OCI-LY3 (cell line): ENCODE measurements around the gene TENM4.
A peak's percentile ranks its signal among the peaks of the same experiment; 100 is the strongest.

ENCODE experiments used
- H2AFZ ChIP-seq: fragments of 200-600, 300-600 bp; shearing (Covaris generic); 2 replicates; pipeline ENCODE4 v1.6.0; 2014; ENCODE audit warnings: antibody characterized with exemption, low read depth, low read length
- H3K27ac ChIP-seq: fragments of 200-600, 300-600 bp; sonication (generic); 2 replicates; pipeline ENCODE4 v1.5.1; 2014; ENCODE audit warnings: mild to moderate bottlenecking, low read length, moderate library complexity, mixed read lengths
- H3K27me3 ChIP-seq: fragments of 200-600, 300-600 bp; sonication (generic); 2 replicates; pipeline ENCODE4 v1.6.1; 2014; ENCODE audit warnings: low read depth, low read length, mixed read lengths
- H3K36me3 ChIP-seq: fragments of 200-600, 300-600 bp; sonication (generic); replicated peaks from 2 replicates; pipeline ENCODE3; 2014; ENCODE audit warnings: low read depth, low read length, mixed read lengths
- H3K4me1 ChIP-seq: fragments of 300-600, 200-600 bp; sonication (generic); 2 replicates; pipeline ENCODE4 v1.6.1; 2014; ENCODE audit warnings: low read length, mixed read lengths
- H3K4me2 ChIP-seq: fragments of 200-600, 300-600 bp; sonication (generic); 2 replicates; pipeline ENCODE4 v1.6.1; 2014; ENCODE audit warnings: low read length, mixed read lengths
- H3K4me3 ChIP-seq: fragments of 300-600, 200-600 bp; sonication (generic); 2 replicates; pipeline ENCODE4 v1.5.1; 2014; ENCODE audit warnings: antibody characterized with exemption, mild to moderate bottlenecking, low read length, moderate library complexity
- H3K79me2 ChIP-seq: fragments of 300-600, 200-600 bp; shearing (Covaris generic); 2 replicates; pipeline ENCODE4 v1.6.1; 2014; ENCODE audit warnings: mild to moderate bottlenecking, low read length, mixed read lengths
- H3K9ac ChIP-seq: fragments of 300-600, 200-600 bp; shearing (Covaris generic); 2 replicates; pipeline ENCODE4 v1.6.0; 2014; ENCODE audit warnings: mild to moderate bottlenecking, low read length, moderate library complexity
- H3K9me3 ChIP-seq: fragments of 200-600, 300-600 bp; shearing (Covaris generic); 2 replicates; pipeline ENCODE4 v1.6.1; 2014; ENCODE audit warnings: low read length, mixed read lengths; ENCODE audit not compliant: insufficient read depth
- H4K20me1 ChIP-seq: fragments of 200-600, 300-600 bp; sonication (generic); 2 replicates; pipeline ENCODE4 v1.6.1; 2016; ENCODE audit warnings: low read length, mixed read lengths; ENCODE audit not compliant: insufficient read depth
- EZH2phosphoT487 ChIP-seq: fragments of 200-600 bp; shearing (Covaris generic); IDR thresholded peaks from 2 replicates; pipeline ENCODE4 v1.6.1; 2018; ENCODE audit warnings: antibody characterized with exemption, mixed run types, low read depth
- TF ChIP-seq, protein P1 (sequence below): fragments of 200-600, 300-600 bp; sonication (generic); IDR thresholded peaks from 2 replicates; pipeline ENCODE4 v1.5.1; 2014; ENCODE audit warnings: antibody characterized with exemption, low read length, low read depth

The TENM4 gene

DNA sequence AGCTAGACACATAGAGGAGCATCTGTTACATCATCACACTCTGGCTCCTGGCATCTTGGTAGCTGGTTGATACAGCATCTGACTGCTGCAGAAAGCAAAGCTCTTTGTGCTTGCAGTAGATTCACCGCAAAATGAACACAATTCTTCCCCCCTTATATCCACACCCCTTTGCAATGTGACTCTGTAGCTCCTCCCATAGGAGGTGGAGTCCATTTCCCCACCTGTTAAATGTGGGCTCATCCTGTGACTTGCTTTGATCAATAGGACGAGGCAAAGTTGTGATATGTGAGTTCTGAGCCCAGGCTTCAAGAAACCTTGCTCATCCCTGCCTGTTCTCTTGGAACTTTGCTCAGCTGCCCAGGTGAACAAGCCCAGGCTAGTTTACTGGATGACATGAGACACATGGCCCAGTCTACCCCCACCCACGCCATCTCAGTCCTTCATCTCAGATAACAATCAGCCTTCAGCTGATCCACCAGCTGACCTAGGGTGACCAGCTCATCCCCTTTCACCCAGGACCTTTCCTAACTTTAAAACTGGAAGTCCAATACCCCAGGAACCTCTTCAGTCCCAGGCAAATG, 272.2 kb downstream of the TENM4 start:
- Histone ChIP-seq H3K79me2 (no peaks in the 10 kb centered on the region), H3K4me3 (no peak overlapping the region), H3K36me3 (no peaks in the 10 kb centered on the region), H2AFZ (no peak overlapping the region), H3K9me3 (no peaks in the 10 kb centered on the region), H3K27me3 (no peaks in the 10 kb centered on the region), H4K20me1 (peaks cover 2% of the 10 kb centered on the region; the same call in 1 of the 2 replicates), H3K4me1 (peaks cover 4% of the 10 kb centered on the region), H3K9ac (no peak overlapping the region), H3K27ac (no peak overlapping the region), H3K4me2 (no peak overlapping the region)
- TF ChIP-seq, protein P1, sequence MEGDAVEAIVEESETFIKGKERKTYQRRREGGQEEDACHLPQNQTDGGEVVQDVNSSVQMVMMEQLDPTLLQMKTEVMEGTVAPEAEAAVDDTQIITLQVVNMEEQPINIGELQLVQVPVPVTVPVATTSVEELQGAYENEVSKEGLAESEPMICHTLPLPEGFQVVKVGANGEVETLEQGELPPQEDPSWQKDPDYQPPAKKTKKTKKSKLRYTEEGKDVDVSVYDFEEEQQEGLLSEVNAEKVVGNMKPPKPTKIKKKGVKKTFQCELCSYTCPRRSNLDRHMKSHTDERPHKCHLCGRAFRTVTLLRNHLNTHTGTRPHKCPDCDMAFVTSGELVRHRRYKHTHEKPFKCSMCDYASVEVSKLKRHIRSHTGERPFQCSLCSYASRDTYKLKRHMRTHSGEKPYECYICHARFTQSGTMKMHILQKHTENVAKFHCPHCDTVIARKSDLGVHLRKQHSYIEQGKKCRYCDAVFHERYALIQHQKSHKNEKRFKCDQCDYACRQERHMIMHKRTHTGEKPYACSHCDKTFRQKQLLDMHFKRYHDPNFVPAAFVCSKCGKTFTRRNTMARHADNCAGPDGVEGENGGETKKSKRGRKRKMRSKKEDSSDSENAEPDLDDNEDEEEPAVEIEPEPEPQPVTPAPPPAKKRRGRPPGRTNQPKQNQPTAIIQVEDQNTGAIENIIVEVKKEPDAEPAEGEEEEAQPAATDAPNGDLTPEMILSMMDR = no peak

DNA sequence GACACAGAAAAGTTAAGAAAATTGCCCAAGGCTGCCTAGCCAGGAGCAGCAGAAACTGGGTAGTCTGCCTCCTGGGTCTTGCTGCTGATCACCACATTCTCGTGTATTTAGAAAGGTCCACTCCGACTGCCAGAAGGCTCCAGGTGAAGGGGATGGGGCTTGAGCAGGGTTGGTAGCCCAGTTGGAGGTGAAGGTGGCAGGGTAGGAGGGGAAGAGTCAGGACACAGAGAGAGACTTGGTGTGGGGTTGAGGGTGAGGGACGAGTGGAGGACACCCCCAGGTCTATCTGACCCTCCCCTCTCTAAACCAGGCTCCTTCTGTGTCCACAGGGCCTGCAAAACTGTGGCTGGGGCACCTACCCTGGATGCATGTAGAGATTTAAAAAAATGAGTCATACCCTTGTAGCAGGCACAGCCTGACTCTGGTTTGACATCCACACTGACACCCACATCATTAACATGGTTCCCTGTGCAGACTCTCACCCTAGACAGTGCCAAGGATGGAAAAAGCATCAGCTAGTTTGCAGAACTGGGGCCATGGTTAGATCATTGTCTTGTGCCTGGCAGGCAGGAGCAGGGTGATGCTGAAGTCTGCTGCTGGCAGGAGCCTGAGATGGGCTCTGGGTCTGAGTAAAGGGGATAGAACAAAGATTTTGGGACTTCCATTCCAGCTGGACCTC, 273.2 kb downstream of the TENM4 start:
- no peak overlapping the region for H3K4me2 ChIP-seq
- H3K27ac ChIP-seq = no peak overlapping the region
- no peak overlapping the region for H3K9ac ChIP-seq
- no peak for TF ChIP-seq EZH2phosphoT487
- TF ChIP-seq, protein P1 = no peak
- no peaks in the 10 kb centered on the region for H3K36me3 ChIP-seq
- H3K9me3 ChIP-seq = no peaks in the 10 kb centered on the region
- H3K79me2 ChIP-seq = no peaks in the 10 kb centered on the region
- H3K27me3 ChIP-seq = no peaks in the 10 kb centered on the region
- H4K20me1 ChIP-seq = no peaks in the 10 kb centered on the region
- H3K4me1 ChIP-seq = no peaks in the 10 kb centered on the region
- no peak overlapping the region for H3K4me3 ChIP-seq
- no peak overlapping the region for H2AFZ ChIP-seq

DNA sequence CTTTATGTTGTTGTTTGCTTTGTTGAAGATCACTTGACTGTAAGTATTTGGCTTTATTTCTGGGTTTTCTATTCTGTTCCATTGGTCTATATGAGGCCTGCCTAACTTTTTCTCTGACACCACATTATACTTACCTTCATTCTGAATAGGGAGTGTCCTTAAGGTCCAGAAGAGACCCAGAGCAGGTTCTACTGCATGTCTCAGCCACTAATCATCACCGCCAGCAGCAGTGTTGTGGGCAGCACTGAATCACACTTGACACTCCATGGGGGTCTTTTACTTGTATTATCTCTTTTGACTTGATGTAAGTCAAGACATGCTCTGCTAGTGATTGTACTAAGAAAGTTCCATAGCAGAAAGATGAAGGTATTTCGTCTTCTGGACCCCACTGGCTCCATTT, 274.9 kb downstream of the TENM4 start:
- H3K9ac ChIP-seq = no peak overlapping the region
- H3K4me2 ChIP-seq = no peak overlapping the region
- no peak overlapping the region for H2AFZ ChIP-seq
- no peak for TF ChIP-seq EZH2phosphoT487
- TF ChIP-seq, protein P1 = no peak
- no peaks in the 10 kb centered on the region for H3K36me3 ChIP-seq
- no peaks in the 10 kb centered on the region; the same call in 1 of the 2 replicates for H4K20me1 ChIP-seq
- no peaks in the 10 kb centered on the region for H3K9me3 ChIP-seq
- H3K79me2 ChIP-seq = no peaks in the 10 kb centered on the region
- no peak overlapping the region for H3K27ac ChIP-seq
- peaks cover 6% of the 10 kb centered on the region for H3K4me1 ChIP-seq
- H3K4me3 ChIP-seq = no peak overlapping the region
- no peaks in the 10 kb centered on the region for H3K27me3 ChIP-seq

DNA sequence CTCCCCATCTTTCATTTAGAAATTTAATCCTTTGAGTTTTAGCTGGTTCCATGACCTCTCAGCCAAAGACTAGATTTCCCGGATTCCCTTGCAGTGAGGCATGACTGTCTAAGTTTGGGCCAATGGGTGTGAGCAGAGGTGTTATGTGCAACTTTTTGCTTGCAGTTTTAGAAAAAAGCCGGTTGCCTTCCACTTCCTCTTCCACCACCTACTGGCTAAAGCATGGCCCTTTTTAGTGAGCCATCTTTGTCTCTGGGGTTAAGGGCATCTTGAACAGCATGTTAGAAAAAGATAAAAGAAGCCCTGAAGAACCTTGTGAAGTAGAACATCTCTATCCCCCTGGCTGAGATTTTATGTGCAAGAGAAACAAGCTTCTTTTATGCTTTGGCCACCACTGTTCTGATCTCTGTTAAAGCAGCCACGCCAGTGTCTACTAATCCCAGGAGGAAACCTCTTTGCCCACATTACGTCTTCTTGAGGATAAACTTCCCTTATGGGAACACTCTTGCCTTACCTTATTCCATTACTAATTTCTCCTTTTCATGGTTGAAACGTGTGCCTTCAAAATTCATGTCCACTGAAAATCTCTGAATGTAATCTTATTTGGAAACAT, 279.9 kb downstream of the TENM4 start:
- Histone ChIP-seq H3K4me2 (0 out of 2 replicates have a peak overlapping the region, but pooled peaks have one; percentile 19), H2AFZ (no peak overlapping the region), H3K36me3 (no peaks in the 10 kb centered on the region), H3K79me2 (no peaks in the 10 kb centered on the region), H3K27me3 (no peaks in the 10 kb centered on the region), H3K9me3 (no peaks in the 10 kb centered on the region), H4K20me1 (no peaks in the 10 kb centered on the region; the same call in 1 of the 2 replicates), H3K27ac (no peak overlapping the region), H3K4me1 (peaks cover 23% of the 10 kb centered on the region), H3K9ac (no peak overlapping the region), H3K4me3 (no peak overlapping the region)
- TF ChIP-seq EZH2phosphoT487 = no peak
- TF ChIP-seq, protein P1 = peak; percentile 54
